A172 (cell line): ENCODE results near the gene TRIP4. TPM values are rescaled to one million over a fixed set of nuclear protein-coding genes. Genes with fewer than 3 reads are reported as not detected.
"Not testable (repeated sequence)": the region's sequence is repeated elsewhere in the genome, so short reads cannot be mapped to it uniquely, and the experiment has no call there.

Source experiments
- DNase-seq: peaks from one replicate; pipeline ENCODE4 v3.0.0-alpha.2; 2015; ENCODE audit warnings: low spot score
- total RNA-seq: library from RNA; depleted of rRNA; stranded (reverse); fragments of >200 nt; shearing (Covaris generic); gene quantifications from 2 replicates; pipeline ENCODE4 v1.2.3, GENCODE V29; 2014; rRNA removed

TRIP4 gene
- total RNA-seq, result 10.3 and 18.3 TPM in 2 replicates

GRCh38 chr15:64387562-64388168 is at the start of gene TRIP4:
Gene TRIP4 (plus strand): TSS chr15:64387836. CDS start chr15:64387864, 28 bp downstream.
- DNase-seq, result peak; percentile 93

GRCh38 chr15:64340355-64340754 is 47.3 kb upstream of the TRIP4 start:
- no peak for DNase-seq

GRCh38 chr15:64341961-64342360 is 45.7 kb upstream of the TRIP4 start:
- no peak for DNase-seq

- DNase-seq, result no peak
These were observed 44.4 kb upstream of the TRIP4 start for GRCh38 chr15:64343222-64343621.

GRCh38 chr15:64343841-64344240 is 43.8 kb upstream of the TRIP4 start:
- no peak for DNase-seq

- no peak for DNase-seq
These were observed 42.9 kb upstream of the TRIP4 start for GRCh38 chr15:64344651-64345294.

- DNase-seq, result not testable (repeated sequence)
These were observed 41.4 kb upstream of the TRIP4 start for GRCh38 chr15:64346242-64346641.

- peak; percentile 30 for DNase-seq
These were observed 39.2 kb upstream of the TRIP4 start for GRCh38 chr15:64348455-64348854.

GRCh38 chr15:64349375-64349774 is 38.3 kb upstream of the TRIP4 start:
- DNase-seq, result no peak

- DNase-seq, result peak; percentile 5
These were observed 36.4 kb upstream of the TRIP4 start for GRCh38 chr15:64351265-64351664.

GRCh38 chr15:64354688-64355344 is 32.8 kb upstream of the TRIP4 start:
- DNase-seq, result no peak

GRCh38 chr15:64355348-64355943 is 32.2 kb upstream of the TRIP4 start:
- peak; percentile 21 for DNase-seq

- DNase-seq, result peak; percentile 97
These were observed 31.5 kb upstream of the TRIP4 start, which contains the start of gene CSNK1G1 for GRCh38 chr15:64355944-64356709. Gene CSNK1G1 (minus strand): TSS chr15:64356173. CDS start chr15:64300499, 55,674 bp downstream.

- DNase-seq, result no peak
These were observed 31.0 kb upstream of the TRIP4 start for GRCh38 chr15:64356710-64357040.

GRCh38 chr15:64361259-64361658 is 26.4 kb upstream of the TRIP4 start:
- no peak for DNase-seq

- no peak for DNase-seq
These were observed 18.5 kb upstream of the TRIP4 start for GRCh38 chr15:64369078-64369607.

GRCh38 chr15:64371383-64371782 is 16.3 kb upstream of the TRIP4 start:
- DNase-seq, result not testable (repeated sequence)

- DNase-seq, result no peak
These were observed 14.3 kb upstream of the TRIP4 start for GRCh38 chr15:64373360-64373759.

GRCh38 chr15:64379216-64379960 is 8.2 kb upstream of the TRIP4 start:
- no peak for DNase-seq

- DNase-seq, result not testable (repeated sequence)
These were observed 7.3 kb upstream of the TRIP4 start for GRCh38 chr15:64380130-64380870.
